ENCODE measurements around the gene GLTP. TPM values are rescaled to one million over a fixed set of nuclear protein-coding genes. Genes with fewer than 3 reads are reported as not detected.

Gene GLTP
- total and polyA plus RNA-seq, 2 experiments from 2014 or later, result 20.5 to 24.9 TPM

DNA sequence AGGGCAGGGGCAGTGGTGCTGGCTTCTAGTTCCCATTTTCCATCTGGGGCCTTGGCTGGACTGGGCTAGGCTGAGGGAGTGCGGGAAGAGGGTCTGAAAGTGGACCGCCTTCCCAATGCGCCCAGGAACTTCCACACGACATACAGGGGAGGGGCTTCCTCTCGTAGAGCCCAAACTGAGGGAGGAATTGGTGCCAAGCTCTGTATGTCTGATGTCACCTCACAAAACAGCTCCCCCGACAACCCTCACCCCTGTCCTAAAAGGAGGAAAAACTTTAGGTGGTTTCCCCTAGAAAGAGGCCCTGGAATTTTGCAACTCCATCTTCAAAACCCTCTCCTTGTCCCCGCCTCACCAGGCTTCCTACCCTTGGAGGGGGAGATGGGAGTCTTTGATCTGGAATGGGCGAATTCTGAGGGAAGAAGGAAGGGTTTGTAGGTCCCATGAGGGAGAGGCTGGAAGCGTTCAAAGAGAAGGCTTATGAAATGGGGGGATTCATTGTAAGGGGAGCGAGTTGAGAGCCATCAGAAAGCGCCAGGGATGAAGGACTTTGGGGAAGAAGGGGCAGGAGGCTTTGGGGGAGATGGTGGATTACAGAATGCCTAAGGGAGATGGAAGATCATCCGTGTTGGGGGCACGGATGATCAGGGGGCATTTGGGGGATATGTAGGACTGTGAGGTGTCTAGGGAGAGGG, 844 bp downstream of the GLTP start:
- Histone ChIP-seq H3K36me3 (no peaks in the 10 kb centered on the region), H3K27me3 (peaks cover 3% of the 10 kb centered on the region), H3K27ac (no peak overlapping the region), H3K4me3 (peak overlapping the region; percentile 89), H3K9me3 (ENCODE audit: low read depth) (no peaks in the 10 kb centered on the region), H3K4me1 (ENCODE audit: low read depth) (peaks cover 20% of the 10 kb centered on the region)
- TF ChIP-seq, protein P1, sequence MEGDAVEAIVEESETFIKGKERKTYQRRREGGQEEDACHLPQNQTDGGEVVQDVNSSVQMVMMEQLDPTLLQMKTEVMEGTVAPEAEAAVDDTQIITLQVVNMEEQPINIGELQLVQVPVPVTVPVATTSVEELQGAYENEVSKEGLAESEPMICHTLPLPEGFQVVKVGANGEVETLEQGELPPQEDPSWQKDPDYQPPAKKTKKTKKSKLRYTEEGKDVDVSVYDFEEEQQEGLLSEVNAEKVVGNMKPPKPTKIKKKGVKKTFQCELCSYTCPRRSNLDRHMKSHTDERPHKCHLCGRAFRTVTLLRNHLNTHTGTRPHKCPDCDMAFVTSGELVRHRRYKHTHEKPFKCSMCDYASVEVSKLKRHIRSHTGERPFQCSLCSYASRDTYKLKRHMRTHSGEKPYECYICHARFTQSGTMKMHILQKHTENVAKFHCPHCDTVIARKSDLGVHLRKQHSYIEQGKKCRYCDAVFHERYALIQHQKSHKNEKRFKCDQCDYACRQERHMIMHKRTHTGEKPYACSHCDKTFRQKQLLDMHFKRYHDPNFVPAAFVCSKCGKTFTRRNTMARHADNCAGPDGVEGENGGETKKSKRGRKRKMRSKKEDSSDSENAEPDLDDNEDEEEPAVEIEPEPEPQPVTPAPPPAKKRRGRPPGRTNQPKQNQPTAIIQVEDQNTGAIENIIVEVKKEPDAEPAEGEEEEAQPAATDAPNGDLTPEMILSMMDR (IDR thresholded peaks at IDR 0.05; ENCODE audit: low read depth, low read length), result no peak
- DNase-seq (ENCODE audit: low read depth in 1 of 2, low spot score in 1 of 2), result peak; percentile 14

DNA sequence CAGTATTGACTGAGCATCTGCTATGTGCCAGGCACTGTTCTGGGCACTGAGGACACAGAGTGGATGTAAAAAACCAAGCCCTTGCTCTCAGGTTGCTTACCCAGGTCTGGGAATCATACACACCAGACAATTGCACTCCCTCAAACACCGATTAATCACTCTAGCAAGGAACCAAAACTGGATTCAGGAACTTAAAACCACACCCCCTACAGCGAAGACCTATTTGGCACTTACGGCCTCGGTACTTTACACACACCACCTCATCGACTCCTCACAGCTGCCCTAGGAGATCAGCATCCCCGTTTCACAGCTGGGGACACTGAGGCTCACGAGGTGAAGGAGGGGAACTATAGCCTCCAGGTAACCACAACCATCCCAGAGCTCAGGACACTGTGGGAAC, 1.6 kb downstream of the GLTP start:
- H3K4me1 ChIP-seq (ENCODE audit: low read depth), result peaks cover 20% of the 10 kb centered on the region
- peaks cover 3% of the 10 kb centered on the region for H3K27me3 ChIP-seq
- H3K9me3 ChIP-seq (ENCODE audit: low read depth), result no peaks in the 10 kb centered on the region
- H3K4me3 ChIP-seq, result no peak overlapping the region
- DNase-seq (ENCODE audit: low read depth in 1 of 2, low spot score in 1 of 2), result no peak
- no peaks in the 10 kb centered on the region for H3K36me3 ChIP-seq
- TF ChIP-seq, protein P1 (IDR thresholded peaks at IDR 0.05; ENCODE audit: low read depth, low read length), result no peak
- no peak overlapping the region for H3K27ac ChIP-seq

DNA sequence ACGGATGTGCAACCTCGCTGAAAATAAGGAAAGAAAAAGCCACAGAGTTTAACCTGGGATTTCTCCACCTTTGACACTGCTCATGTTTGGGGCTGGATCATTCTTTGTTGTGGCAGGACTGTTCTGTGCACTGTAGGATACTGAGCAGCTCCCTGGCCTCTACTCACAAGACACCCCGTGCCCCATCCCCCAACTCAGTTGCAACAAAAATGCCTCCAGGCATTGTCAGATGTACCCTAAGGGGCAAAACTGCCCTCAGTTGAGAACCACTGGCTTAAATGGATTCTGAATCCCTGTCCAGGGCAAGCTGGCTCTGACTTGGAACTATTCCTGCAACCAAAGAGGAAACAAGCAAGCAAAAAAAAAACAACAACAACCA, 2.1 kb downstream of the GLTP start:
- Histone ChIP-seq H3K36me3 (no peaks in the 10 kb centered on the region), H3K27ac (no peak overlapping the region), H3K27me3 (peaks cover 3% of the 10 kb centered on the region), H3K4me1 (ENCODE audit: low read depth) (peaks cover 20% of the 10 kb centered on the region), H3K4me3 (no peak overlapping the region), H3K9me3 (ENCODE audit: low read depth) (no peaks in the 10 kb centered on the region)
- TF ChIP-seq, protein P1 (IDR thresholded peaks at IDR 0.05; ENCODE audit: low read depth, low read length), result no peak
- no peak for DNase-seq (ENCODE audit: low read depth in 1 of 2, low spot score in 1 of 2)

DNA sequence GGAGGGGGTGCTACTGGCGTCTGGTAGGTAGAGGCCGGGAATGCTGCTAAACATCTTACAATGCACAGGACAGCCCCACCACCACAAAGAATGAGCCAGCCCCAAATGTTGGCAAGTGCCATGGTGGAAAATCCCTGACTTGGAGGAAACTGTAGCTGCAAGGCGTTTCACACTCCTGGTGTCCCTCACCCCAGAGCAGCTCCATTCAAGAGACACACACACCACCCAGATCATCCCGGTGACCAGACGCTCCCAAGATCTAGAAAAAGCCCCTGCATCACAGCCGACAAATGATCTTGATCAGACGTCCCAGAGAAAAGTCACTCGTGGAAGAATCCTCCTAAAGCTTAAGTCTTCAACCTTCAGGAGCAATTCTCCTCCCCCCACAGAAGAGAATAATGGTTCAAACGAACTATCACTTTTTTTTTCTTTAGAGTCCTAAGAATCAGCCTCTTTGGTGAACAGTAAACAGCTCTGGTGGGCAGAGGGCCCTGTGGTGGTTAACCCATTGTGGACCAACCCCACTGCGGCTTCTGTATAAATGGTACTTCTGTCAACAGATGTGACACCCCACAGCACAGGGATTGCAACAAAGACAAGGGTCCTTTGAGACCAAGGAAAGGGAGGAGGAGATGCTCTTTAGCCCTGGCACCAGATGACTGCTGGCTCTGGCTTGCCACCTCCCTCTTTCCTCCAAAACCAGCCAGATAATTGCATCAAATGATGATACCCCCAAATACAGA, 2.7 kb downstream of the GLTP start:
- H3K9me3 ChIP-seq (ENCODE audit: low read depth), result no peaks in the 10 kb centered on the region
- no peak for DNase-seq (ENCODE audit: low read depth in 1 of 2, low spot score in 1 of 2)
- H3K4me1 ChIP-seq (ENCODE audit: low read depth), result peaks cover 20% of the 10 kb centered on the region
- H3K36me3 ChIP-seq, result no peaks in the 10 kb centered on the region
- TF ChIP-seq, protein P1 (IDR thresholded peaks at IDR 0.05; ENCODE audit: low read depth, low read length), result no peak
- H3K27me3 ChIP-seq, result peaks cover 3% of the 10 kb centered on the region
- no peak overlapping the region for H3K4me3 ChIP-seq
- no peak overlapping the region for H3K27ac ChIP-seq

DNA sequence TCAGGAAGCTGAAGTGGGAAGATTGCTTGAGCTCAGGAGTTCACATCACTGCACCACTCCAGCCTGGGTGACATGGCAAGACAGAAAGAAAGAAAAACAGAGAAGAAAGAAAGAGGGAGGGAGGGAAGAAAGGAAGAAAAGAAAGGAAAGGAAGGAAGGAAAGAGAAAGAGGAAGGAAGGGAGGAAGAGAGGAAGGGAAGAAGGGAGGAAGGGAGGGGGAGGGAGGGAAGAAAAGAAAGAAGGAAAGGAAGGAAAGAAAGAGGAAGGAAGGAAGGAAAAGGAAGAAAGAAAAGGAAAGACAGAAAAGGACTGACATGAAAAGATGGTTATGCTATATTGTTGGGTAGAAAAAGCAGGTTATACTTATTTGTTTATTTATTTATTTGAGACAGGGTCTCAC, 3.9 kb downstream of the GLTP start:
- H3K4me1 ChIP-seq (ENCODE audit: low read depth), result peaks cover 20% of the 10 kb centered on the region
- peaks cover 3% of the 10 kb centered on the region for H3K27me3 ChIP-seq
- TF ChIP-seq, protein P1 (IDR thresholded peaks at IDR 0.05; ENCODE audit: low read depth, low read length), result no peak
- no peak overlapping the region for H3K4me3 ChIP-seq
- H3K36me3 ChIP-seq, result no peaks in the 10 kb centered on the region
- H3K27ac ChIP-seq, result no peak overlapping the region
- no peaks in the 10 kb centered on the region for H3K9me3 ChIP-seq (ENCODE audit: low read depth)
- no peak for DNase-seq (ENCODE audit: low read depth in 1 of 2, low spot score in 1 of 2)
